Calu3 (cell line): ENCODE measurements around the gene SLITRK1. TPM values are rescaled to one million over a fixed set of nuclear protein-coding genes. Genes with fewer than 3 reads are reported as not detected.

Experiments used
- BruUV-seq: library from RNA; stranded (reverse); fragments of 400-500 nt; replicated peaks from 2 replicates; lab custom pipeline; 2021; lab: Mats Ljungman, UMichigan
- CTCF ChIA-PET: fragments of 300-600 bp; sonication (Branson Sonifier 250); formaldehyde crosslinking; loops from one replicate; lab custom pipeline; 2022; ENCODE audit warnings: antibody characterized with exemption; lab: Charles Lee
- DNase-seq: peaks from one replicate; pipeline ENCODE4 v3.0.0; 2022
- H3K27ac Mint-ChIP-seq: one replicate; pipeline ENCODE4 v1.8.0; 2022; ENCODE audit warnings: mixed read lengths; ENCODE audit not compliant: unreplicated experiment
- H3K27me3 Mint-ChIP-seq: one replicate; pipeline ENCODE4 v1.8.0; 2022; ENCODE audit warnings: mixed read lengths; ENCODE audit not compliant: unreplicated experiment
- H3K36me3 Mint-ChIP-seq: one replicate; pipeline ENCODE4 v1.8.0; 2022; ENCODE audit warnings: mild to moderate bottlenecking, moderate library complexity, mixed read lengths; ENCODE audit not compliant: insufficient read depth, unreplicated experiment
- H3K4me1 Mint-ChIP-seq: one replicate; pipeline ENCODE4 v1.8.0; 2022; ENCODE audit warnings: mild to moderate bottlenecking, low read depth, mixed read lengths; ENCODE audit not compliant: unreplicated experiment
- H3K4me3 Mint-ChIP-seq: one replicate; pipeline ENCODE4 v1.8.0; 2022; ENCODE audit warnings: mild to moderate bottlenecking, low read depth, moderate library complexity, mixed read lengths; ENCODE audit not compliant: unreplicated experiment
- H3K9me3 Mint-ChIP-seq: one replicate; pipeline ENCODE4 v1.8.0; 2022; ENCODE audit warnings: low read depth, mixed read lengths; ENCODE audit not compliant: unreplicated experiment
- CTCF ChIP-seq: fragments of 200-600 bp; IDR thresholded peaks from one replicate; pipeline ENCODE4 v1.8.0; 2022; ENCODE audit warnings: antibody characterized with exemption; ENCODE audit not compliant: unreplicated experiment
- intact Hi-C: fragments of 100-400 bp; cut with micrococcal nuclease; formaldehyde crosslinking; loops from one replicate; pipeline ENCODE4 v1.10.0; 2022; ENCODE audit not compliant: unreplicated experiment
- total RNA-seq: library from RNA; stranded (reverse); gene quantifications from 2 replicates; pipeline ENCODE4 v1.2.3, GENCODE V29; 2022

Gene SLITRK1
- total RNA-seq, 1 experiment from 2014 or later, result not detected

GRCh38 chr13:83907196-83907989 lies 25.1 kb upstream of the SLITRK1 start:
- CTCF ChIA-PET, result no interaction called here
- DNase-seq, result no peak
- no peaks in the 10 kb centered on the region for H3K36me3 Mint-ChIP-seq
- H3K27ac Mint-ChIP-seq, result no peak overlapping the region
- H3K4me1 Mint-ChIP-seq, result no peaks in the 10 kb centered on the region
- no TSS peak for BruUV-seq
- intact Hi-C loops, result no loop called here
- no peak overlapping the region for H3K4me3 Mint-ChIP-seq
- no peaks in the 10 kb centered on the region for H3K27me3 Mint-ChIP-seq
- H3K9me3 Mint-ChIP-seq, result no peaks in the 10 kb centered on the region
- no peak for TF ChIP-seq CTCF

- Mint-ChIP-seq H3K4me1 (no peaks in the 10 kb centered on the region), H3K36me3 (no peaks in the 10 kb centered on the region), H3K27me3 (no peaks in the 10 kb centered on the region), H3K9me3 (no peaks in the 10 kb centered on the region), H3K27ac (no peak overlapping the region), H3K4me3 (no peak overlapping the region)
- no peak for TF ChIP-seq CTCF
- DNase-seq, result no peak
- no TSS peak for BruUV-seq
- CTCF ChIA-PET, result no interaction called here
- intact Hi-C loops, result no loop called here
These were observed 24.1 kb upstream of the SLITRK1 start for GRCh38 chr13:83906240-83906820.

- no peak for DNase-seq
- TF ChIP-seq CTCF, result no peak
- Mint-ChIP-seq H3K27me3 (no peaks in the 10 kb centered on the region), H3K4me3 (no peak overlapping the region), H3K9me3 (no peaks in the 10 kb centered on the region), H3K4me1 (no peaks in the 10 kb centered on the region), H3K27ac (no peak overlapping the region), H3K36me3 (no peaks in the 10 kb centered on the region)
- intact Hi-C loops, result no loop called here
- no TSS peak for BruUV-seq
- CTCF ChIA-PET, result no interaction called here
These were observed 23.4 kb upstream of the SLITRK1 start for GRCh38 chr13:83905641-83906040.

GRCh38 chr13:83895994-83896580 lies 13.8 kb upstream of the SLITRK1 start:
- no peak for DNase-seq
- Mint-ChIP-seq H3K9me3 (no peaks in the 10 kb centered on the region), H3K27ac (no peak overlapping the region), H3K4me1 (no peaks in the 10 kb centered on the region), H3K36me3 (no peaks in the 10 kb centered on the region), H3K4me3 (no peak overlapping the region), H3K27me3 (no peaks in the 10 kb centered on the region)
- no TSS peak for BruUV-seq
- no peak for TF ChIP-seq CTCF
- CTCF ChIA-PET, result no interaction called here
- intact Hi-C loops, result no loop called here
